Upper lobe of left lung (tissue), 4 donors: ENCODE measurements around the gene ZDHHC13.

Source experiments
- CTCF ChIP-seq, 6 experiments: fragments of 450-650 bp in 4 of 6; fragments of 200-600 bp in 2 of 6; sonication (generic) in 2 of 6; IDR thresholded peaks; one replicate each; pipeline ENCODE4 v1.5.1; 2016 to 2019; ENCODE audit warnings: antibody characterized with exemption in 6 of 6
- EP300 ChIP-seq, 4 donors: sonication (generic); formaldehyde crosslinking; IDR thresholded peaks; one replicate each; pipeline ENCODE4 v1.5.1; 2017; ENCODE audit warnings: antibody characterized with exemption in 4 of 4, control low read depth in 2 of 4
- POLR2A ChIP-seq, 4 donors: fragments of 450-650 bp; IDR thresholded peaks; one replicate each; pipeline ENCODE4 v1.5.1; 2016 to 2017; ENCODE audit warnings: antibody characterized with exemption in 4 of 4, mild to moderate bottlenecking in 2 of 4
- POLR2AphosphoS5 ChIP-seq, 2 donors: sonication (generic); formaldehyde crosslinking; IDR thresholded peaks; one replicate each; pipeline ENCODE4 v1.5.1; 2017; ENCODE audit warnings: antibody characterized with exemption in 2 of 2

GRCh38 chr11:19080579-19080993, 36.4 kb upstream of the ZDHHC13 start:
- TF ChIP-seq CTCF (IDR thresholded peaks at IDR 0.05) (no peak), EP300 (IDR thresholded peaks at IDR 0.05) (no peak), POLR2AphosphoS5 (IDR thresholded peaks at IDR 0.05) (no peak), POLR2A (IDR thresholded peaks at IDR 0.05) (no peak)
